DMS153 treated with DMSO at 0.1 percent for 48 hours (cell line): ENCODE results near the gene COA4.
"Not testable (repeated sequence)": the region's sequence is repeated elsewhere in the genome, so short reads cannot be mapped to it uniquely, and the experiment has no call there.

Experiments used
- DNase-seq: peaks from one replicate; lab custom pipeline; 2025; ENCODE audit not compliant: unreplicated experiment; lab: John Stamatoyannopoulos, UW

Gene COA4

GRCh38 chr11:73876424-73877310, at the start of gene COA4, which contains the start of gene PAAF1:
Gene COA4, minus strand, starts transcription at chr11:73876846. Its CDS starts 3,468 bp downstream, at chr11:73873378.
Gene PAAF1, plus strand, starts transcription at chr11:73876999. Its CDS starts 23 bp downstream, at chr11:73877022.
- DNase-seq = peak; percentile 93

- DNase-seq = no peak
Measured at GRCh38 chr11:73921180-73921579, 44.5 kb upstream of the COA4 start.

- DNase-seq = no peak
Measured at GRCh38 chr11:73916435-73916834, 39.8 kb upstream of the COA4 start.

- DNase-seq = no peak
Measured at GRCh38 chr11:73914284-73914683, 37.6 kb upstream of the COA4 start.

GRCh38 chr11:73913472-73913871, 36.8 kb upstream of the COA4 start:
- no peak for DNase-seq

GRCh38 chr11:73912026-73912425, 35.4 kb upstream of the COA4 start:
- DNase-seq = no peak

- no peak for DNase-seq
Measured at GRCh38 chr11:73907191-73907590, 30.5 kb upstream of the COA4 start.

GRCh38 chr11:73902303-73902702, 25.7 kb upstream of the COA4 start:
- no peak for DNase-seq

- no peak for DNase-seq
Measured at GRCh38 chr11:73894725-73895335, 18.2 kb upstream of the COA4 start.

GRCh38 chr11:73893041-73893440, 16.4 kb upstream of the COA4 start:
- DNase-seq = no peak

- no peak for DNase-seq
Measured at GRCh38 chr11:73889536-73889935, 12.9 kb upstream of the COA4 start.

- DNase-seq = no peak
Measured at GRCh38 chr11:73889019-73889418, 12.4 kb upstream of the COA4 start.

- DNase-seq = no peak
Measured at GRCh38 chr11:73888244-73888643, 11.6 kb upstream of the COA4 start.

GRCh38 chr11:73883856-73884255, 7.2 kb upstream of the COA4 start:
- DNase-seq = no peak

- not testable (repeated sequence) for DNase-seq
Measured at GRCh38 chr11:73880449-73880848, 3.8 kb upstream of the COA4 start.

- no peak for DNase-seq
Measured at GRCh38 chr11:73878771-73879170, 2.1 kb upstream of the COA4 start.

- DNase-seq = no peak
Measured at GRCh38 chr11:73875840-73876239, 806 bp downstream of the COA4 start.

- DNase-seq = no peak
Measured at GRCh38 chr11:73875380-73875779, 1.3 kb downstream of the COA4 start.

GRCh38 chr11:73872749-73873357, 3.8 kb downstream of the COA4 start:
- DNase-seq = no peak

- DNase-seq = no peak
Measured at GRCh38 chr11:73870261-73870660, 6.4 kb downstream of the COA4 start.

- no peak for DNase-seq
Measured at GRCh38 chr11:73869332-73869949, 7.2 kb downstream of the COA4 start.
